Right ventricle myocardium inferior (tissue), 1 donor: Measurements from ENCODE around the gene LMF2. TPM values are rescaled to one million over a fixed set of nuclear protein-coding genes. Genes with fewer than 3 reads are reported as not detected.
"Not testable (repeated sequence)": the region's sequence is repeated elsewhere in the genome, so short reads cannot be mapped to it uniquely, and the experiment has no call there.

Source experiments
- ATAC-seq: fragments of 200-7000 bp; cut with Tn5 transposase; one replicate; pipeline ENCODE4 v1.9.1; 2020; ENCODE audit warnings: mild to moderate bottlenecking, moderate library complexity
- DNase-seq: peaks from one replicate; pipeline ENCODE4 v3.0.0; 2021; ENCODE audit errors: missing footprints
- intact Hi-C: fragments of 100-400 bp; cut with DNase I; formaldehyde crosslinking; loops from one replicate; pipeline ENCODE4 v1.11.0; 2022
- total RNA-seq: library from RNA; stranded (reverse); fragmentation: NEBNext Ultra II Directional; extraction: Animal tissue kit (Norgen Biotek cat#: 25700); gene quantifications from one replicate; pipeline ENCODE4 v1.2.1, GENCODE V29; 2021
- donor health status: DM: no; HTN: yes; CAD: no; lungs with severe emphysema.

The LMF2 gene
- total RNA-seq, 1 donor from 2014 or later: 24.9 TPM

DNA sequence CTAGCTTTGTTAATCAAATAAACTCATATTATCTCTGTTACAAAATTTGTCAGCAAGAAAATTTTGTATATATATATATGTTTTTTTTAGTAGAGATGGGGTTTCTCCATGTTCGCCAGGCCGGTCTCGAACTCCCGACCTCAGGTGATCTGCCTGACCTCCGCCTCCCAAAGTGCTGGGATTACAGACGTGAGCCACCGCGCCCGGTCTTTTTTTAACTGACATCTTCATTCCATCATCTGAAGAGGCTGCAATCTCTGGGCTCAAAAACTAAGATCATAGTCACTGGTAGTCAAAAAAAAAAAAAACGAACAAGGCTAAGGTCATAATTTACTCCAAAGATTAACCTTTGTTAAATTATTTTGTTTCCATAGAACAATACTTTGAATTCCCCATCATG is 32.9 kb upstream of the LMF2 start:
- DNase-seq: no peak
- ATAC-seq: no peak
- intact Hi-C loops: loop anchor here (5.0 kb wide), 1 partner anchor 82 kb away; no protein-coding TSS in a partner anchor

DNA sequence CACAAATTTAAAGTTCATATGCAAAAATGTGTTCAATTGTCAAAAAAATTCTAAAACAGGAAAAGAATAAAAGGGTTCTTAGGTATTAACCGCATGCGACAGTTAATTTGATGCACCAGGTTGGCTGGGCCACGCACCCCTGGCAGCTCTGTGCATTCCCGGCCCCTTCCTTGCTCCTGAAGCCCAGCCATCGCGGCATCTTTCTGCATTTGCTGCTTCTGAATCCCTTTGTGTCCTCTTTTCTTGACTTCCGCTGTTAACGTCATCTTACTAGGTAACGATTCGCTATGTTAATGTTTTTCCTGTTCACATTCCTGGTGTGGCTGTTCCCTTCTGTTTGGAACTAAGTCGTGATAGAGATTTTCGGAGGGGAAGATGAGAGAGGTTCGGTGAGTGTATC is 30.3 kb upstream of the LMF2 start:
- intact Hi-C loops: no loop called here
- DNase-seq: peak; percentile 52
- ATAC-seq: no peak

DNA sequence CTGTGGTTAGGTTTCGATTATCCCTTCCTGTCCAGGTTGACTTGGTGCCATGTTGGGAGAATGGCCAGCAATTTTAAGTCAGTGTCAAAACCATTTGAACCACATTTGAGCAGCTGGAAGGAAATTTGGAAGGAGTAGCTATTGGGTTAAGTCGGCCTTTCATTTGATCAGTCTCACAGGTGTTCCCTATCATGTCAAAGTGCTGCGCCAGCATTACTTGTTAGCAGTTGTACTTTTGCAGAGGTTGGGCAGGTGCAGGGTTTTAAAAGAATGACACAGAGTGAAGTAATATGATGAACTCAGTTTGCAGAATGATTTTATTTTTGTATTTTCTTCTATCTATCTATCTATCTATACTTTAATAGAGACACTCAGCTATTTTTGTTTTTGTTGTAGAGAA is 28.7 kb upstream of the LMF2 start:
- no peak for DNase-seq
- intact Hi-C loops: no loop called here
- no peak for ATAC-seq

DNA sequence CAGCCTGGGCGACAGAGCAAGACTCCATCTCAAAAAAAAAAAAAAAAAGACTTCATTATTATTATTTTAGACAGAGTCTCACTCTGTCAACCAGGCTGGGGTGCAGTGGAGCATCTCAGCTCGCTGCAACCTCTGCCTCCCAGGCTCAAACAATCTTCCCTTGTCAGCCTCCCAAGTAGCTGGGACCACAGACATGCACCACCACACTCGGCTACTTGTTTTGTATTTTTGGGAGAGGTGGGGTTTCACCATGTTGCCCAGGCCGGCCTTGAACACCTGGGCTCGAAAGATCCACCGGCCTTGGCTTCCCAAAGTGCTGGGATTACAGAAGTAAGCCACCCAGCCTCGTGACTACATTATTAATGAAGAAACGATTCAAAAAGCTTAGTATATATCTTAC is 27.6 kb upstream of the LMF2 start:
- no peak for ATAC-seq
- DNase-seq: no peak
- intact Hi-C loops: no loop called here

DNA sequence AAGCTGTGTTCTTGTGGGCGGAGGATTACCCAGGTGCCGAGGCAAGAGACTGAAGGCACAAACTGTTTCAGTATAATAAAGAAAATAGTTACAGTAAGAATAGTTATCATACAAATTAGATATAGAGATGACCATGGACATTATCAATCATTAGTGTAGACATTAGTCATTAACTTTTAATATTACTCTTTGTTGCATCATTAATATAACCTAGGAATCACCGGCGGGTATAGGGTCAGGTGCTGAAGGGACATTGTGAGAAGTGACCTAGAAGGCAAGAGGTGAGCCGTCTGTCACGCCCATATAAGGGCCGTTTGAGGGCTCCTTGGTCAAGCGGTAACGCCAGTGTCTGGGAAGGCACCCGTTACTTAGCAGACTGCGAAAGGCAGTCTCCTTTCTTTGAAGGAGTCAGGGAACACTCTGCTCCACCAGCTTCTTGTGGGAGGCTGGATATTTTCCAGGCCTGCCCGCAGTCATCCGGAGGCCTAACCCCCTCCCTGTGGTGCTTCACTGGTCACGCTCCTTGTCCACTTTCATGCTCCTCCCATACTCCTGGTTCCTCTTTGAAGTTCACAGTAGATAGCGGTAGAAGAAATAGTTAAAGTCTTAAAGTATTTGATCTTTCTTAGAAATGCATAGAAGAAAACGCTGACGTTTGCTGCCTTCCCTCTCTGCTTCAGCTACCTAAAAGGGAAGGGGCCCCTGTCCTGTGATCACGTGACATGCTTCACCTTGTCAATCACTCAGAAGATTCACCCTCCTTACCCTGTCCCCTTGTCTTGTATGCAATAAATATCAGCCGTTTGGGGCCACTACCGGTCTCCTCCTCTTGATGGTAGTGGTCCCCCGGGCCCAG is 26.6 kb upstream of the LMF2 start:
- ATAC-seq, intact Hi-C loops: not testable (repeated sequence)
- DNase-seq: peak; percentile 61

DNA sequence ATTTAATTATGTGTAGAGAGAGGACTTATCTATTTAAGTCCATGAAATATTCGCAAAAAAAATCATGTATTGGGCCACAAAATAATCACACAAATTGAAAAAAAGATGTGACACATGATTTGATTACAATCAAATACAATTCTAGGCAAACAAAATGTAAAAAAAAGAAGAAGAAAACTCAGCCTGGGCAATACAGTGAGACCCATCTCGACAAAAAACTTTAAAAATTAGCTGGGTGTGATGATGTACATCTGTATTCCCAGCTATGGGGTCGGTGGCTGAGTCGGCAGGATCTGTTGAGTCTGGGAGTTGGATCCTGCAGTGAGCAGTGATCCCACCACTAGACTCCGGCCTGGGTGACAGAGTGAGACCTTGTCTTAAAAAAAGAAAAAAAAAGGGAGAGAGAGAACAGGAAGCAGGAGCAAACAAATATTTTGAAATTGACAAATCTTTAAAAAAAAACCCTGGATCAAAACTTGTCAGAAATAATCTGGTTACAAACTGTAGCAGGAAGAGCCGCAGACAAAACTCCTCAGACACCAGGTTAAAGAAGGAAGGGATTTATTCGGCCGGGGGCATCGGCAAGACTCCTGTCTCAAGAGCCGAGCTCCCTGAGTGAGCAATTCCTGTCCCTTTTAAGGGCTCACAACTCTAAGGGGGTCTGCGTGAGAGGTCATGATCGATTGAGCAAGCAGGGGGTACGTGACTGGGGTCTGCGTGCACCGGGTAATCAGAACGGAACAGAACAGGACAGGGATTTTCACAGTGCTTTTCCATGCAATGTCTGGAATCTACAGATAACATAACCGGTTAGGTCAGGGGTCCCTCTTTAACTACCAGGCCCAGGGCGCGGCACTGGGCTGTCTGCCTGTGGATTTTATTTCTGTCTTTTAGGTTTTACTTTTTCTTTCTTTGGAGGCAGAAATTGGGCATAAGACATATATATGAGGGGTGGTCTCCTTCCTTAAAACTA is 25.6 kb upstream of the LMF2 start:
- DNase-seq: peak; percentile 33
- no peak for ATAC-seq
- intact Hi-C loops: no loop called here

DNA sequence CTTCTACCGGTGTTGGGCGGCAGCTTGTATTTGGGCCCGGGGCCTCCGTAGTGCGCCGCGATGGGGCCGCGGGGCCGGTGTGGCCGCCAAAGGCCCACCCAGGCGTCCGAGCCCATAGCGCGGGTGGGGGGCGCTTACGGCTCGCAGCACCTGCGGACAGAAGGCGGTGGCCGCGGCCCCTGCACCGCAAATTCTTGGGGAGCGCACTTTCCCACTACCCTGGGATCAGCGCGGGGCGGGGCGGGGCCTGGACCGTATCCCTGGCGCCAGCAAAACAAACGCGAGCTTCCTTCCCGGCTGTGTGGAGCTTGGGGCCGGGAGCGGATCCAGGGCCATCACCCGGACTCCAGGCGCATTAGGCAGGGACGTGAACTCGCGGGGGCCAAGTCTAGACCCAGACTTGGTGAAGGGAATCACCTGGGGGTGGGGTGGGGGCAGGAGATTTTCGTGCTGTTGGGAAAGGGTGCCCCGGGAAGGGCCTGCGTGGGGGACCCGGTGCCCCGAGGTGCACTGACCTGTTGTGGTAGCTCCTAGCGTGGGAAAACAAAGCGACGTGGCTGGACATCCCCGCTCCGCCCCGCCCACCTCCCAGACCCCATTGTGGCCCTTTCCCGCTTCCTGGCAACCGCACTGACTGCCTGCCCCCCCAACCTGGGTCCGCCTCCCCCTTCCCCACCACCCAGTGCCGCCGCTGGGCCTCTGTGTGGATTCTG is 24.6 kb upstream of the LMF2 start:
- intact Hi-C loops: no loop called here
- ATAC-seq (peak; percentile 56), DNase-seq (peak; percentile 91)

DNA sequence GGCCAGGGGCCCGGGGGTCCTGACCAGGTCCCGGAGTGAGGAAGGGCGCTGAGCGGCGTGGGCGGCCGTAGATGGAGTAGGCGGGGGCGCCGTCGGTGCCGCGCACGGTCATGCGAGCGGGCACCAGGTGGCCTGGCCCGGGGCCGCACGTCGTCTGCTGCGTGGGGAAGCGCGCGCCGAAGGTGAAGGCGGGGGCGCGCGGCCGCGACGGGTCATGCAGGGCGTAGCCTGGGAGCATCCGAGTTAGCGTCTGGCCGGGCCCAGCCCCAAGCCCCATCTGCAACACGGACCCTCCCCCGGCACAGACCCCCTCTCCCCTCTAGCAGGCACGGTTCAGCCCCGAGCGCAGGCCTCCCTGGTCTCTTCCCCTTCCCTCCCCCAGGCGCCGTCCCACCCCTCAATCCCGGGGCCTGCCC is 24.1 kb upstream of the LMF2 start:
- intact Hi-C loops: no loop called here
- ATAC-seq (peak; percentile 18), DNase-seq (peak; percentile 92)

DNA sequence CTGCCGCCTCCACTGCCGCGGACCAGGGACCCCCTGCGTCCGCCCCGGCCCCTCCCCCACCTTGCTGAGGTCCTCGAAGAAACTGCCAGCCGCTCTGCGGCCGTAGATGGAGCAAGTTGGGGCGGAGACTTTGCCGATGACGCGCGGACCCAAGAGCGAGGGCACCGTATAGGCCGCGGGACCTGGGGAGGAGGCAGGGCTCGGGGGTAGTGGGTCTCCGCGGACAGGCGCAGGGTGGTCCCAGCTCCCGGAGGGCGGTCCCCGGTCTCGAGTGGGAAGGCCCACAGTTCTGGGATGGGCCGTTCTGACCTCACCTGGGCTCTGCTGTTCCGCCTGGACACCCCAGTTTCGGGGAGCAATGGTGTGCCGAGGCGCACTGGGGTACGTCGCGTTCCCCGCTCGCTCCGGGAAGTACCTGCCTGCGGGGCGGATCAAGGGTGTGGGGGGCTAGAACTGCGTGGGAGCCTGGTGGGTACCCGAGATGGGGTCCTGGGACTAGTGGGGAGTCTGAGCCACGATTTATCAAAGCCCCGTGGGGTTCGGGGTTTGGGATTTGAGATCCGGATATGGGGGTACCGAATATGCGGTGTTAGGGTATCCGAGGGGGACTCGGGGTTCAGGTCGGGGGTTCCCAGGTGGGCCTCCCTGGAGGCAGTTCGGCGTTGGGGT is 23.5 kb upstream of the LMF2 start:
- DNase-seq (peak; percentile 96), ATAC-seq (peak; percentile 51)
- intact Hi-C loops: no loop called here

DNA sequence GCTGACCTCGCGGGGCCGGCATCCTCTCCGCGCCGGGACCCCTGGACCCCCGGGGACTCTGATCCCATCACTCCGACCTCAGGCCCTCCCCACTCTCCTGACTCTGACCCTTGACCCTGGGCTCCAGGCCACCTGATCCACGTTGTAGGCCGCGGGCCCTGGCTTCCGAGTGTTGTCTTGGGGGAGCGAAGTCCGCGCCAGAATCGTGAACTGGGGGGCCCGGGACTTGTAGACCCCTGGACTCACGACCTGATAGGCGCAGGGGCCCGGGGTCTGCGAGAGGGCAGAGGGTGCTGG is 23.0 kb upstream of the LMF2 start:
- intact Hi-C loops: no loop called here
- DNase-seq (no peak), ATAC-seq (no peak)

DNA sequence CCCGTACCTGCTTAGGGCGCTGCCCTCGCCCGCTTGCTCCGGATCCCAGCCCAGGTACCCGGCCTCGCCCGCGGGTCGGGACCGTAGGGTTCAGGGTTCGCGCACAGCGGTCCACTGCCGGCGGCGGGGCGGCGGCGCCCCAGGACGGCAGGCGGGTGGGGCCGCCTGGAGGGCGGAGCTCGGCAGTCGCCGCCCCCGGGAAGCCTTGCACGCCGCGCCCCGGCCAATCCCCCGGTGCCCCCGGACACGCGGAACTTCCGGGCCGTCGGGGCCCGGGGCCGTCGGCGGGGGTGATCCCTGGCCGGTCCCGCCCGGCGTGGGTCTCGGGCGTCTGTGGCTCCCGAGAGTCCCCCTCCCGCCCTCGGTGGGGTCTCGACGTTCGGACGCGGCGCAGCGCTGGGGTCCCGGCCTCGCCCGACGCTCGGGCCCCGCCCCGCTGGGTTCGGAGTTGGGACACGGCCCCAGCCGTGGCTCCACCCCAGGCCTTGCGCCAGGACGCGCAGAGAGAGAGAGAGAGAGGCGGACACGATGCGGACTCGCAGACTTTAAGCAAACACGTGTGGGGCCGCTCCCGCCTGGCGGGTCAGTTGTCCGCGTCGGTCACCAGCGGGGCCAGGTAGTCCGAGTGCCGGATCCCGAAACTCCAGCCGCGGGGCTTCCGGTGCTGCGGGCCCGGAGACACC is 22.5 kb upstream of the LMF2 start, which contains the start of gene TYMP:
Gene TYMP (minus strand): TSS at position 116 of the 683 bp plus-strand sequence. CDS start 303 bp downstream, outside the sequence.
- peak; percentile 55 for ATAC-seq
- intact Hi-C loops: loop anchor here (5.0 kb wide), 1 partner anchor 92 kb away; no protein-coding TSS in a partner anchor
- peak; percentile 96 for DNase-seq

DNA sequence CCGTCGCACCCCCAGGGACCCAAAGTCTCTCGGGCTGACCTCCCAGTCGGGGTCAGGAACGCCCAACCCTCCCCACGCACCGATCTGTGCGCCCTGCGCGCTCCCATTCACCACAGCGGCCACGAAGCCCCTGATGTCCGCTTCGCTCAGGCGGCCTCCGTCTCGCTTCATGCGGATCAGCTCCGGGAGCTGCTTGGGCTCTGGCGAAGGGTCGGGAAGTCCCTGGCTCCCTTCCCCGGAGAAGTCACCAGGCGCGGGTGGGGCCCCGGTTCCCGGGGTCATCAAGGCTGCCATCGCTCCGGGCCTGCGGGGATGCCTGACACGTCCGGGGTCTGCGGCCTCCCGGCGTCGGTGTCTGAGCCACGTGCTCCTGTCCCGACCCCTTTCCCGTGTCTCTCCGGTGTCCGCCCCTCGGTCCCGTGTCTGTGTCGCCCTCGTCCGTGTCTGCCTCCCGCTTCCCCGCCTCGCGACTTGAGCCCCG is 22.0 kb upstream of the LMF2 start:
- ATAC-seq (no peak), DNase-seq (peak; percentile 83)
- intact Hi-C loops: loop anchor here (5.0 kb wide), 1 partner anchor 93 kb away; no protein-coding TSS in a partner anchor

DNA sequence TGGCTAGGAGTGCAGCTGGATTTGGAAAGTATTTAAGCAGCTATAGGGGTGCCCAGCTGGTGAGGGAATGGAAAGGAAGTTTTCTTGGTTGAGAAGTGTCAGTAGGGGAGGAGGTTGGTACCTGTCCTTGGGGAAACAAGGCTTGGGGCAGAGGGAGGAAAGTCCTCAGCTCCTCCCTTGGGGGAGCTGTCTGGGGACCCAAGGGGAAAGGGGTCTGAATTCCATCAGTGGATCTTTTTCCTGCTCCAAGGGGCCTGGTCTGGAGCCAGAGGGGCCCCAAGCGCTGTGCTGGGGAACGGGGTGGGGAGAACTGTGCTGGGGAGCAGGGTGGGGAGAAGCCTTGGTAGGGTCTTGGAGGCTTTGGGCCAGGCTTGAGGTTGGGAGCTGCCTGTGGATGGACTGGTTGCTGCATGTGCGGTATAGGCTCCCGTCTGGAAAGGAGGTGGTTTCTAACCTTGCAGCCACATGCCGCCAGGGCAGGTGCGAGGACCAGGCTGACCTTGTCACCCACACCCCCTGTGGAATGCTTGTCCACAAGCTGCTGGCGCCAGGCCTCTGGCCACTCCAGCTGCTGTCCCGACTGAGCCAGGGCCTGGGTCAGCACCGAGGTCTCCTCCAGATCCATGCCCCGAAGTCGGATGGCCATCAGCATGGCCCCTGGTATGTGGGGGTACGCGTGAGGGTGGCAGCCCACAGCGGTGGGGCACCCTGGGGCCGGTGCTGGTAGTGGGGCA is 21.3 kb upstream of the LMF2 start:
- ATAC-seq: no peak
- intact Hi-C loops: loop anchor here (5.0 kb wide), 1 partner anchor 93 kb away; no protein-coding TSS in a partner anchor
- peak; percentile 73 for DNase-seq

DNA sequence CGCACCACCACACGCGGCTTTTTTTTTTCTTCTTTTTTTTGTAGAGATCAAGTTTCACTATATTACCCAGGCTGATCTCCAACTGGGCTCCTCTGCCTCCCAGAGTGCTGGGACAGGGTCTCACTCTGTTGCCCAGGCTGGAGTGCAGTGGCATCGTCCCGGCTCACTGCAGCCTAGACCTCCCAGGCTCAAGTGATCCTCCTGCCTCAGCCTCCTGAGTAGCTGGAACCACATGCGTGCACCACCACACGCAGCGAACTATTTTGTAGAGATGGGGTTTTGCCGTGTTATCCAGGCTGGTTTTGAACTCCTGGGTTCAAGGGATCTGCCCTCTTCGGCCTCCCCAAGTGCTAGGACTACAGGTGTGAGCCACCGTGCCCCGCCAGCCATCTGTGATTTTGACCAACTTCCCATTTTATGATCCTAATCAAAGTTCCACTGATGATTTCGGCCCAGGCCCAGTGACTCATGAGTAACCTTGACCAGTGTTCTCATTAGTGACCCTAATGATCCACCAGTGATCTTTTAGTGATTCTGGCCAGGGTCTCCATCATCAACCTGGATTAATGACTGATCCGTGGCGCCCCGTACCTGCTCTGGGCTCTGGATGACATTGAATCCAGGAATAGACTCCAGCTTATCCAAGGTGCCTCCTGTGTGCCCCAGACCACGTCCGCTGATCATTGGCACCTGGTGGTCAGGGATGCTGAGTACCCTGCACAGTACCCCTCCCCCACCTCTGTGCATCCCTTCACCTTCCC is 20.6 kb upstream of the LMF2 start:
- DNase-seq (peak; percentile 65), ATAC-seq (no peak)
- intact Hi-C loops: loop anchor here (5.0 kb wide), 1 partner anchor 94 kb away; no protein-coding TSS in a partner anchor

DNA sequence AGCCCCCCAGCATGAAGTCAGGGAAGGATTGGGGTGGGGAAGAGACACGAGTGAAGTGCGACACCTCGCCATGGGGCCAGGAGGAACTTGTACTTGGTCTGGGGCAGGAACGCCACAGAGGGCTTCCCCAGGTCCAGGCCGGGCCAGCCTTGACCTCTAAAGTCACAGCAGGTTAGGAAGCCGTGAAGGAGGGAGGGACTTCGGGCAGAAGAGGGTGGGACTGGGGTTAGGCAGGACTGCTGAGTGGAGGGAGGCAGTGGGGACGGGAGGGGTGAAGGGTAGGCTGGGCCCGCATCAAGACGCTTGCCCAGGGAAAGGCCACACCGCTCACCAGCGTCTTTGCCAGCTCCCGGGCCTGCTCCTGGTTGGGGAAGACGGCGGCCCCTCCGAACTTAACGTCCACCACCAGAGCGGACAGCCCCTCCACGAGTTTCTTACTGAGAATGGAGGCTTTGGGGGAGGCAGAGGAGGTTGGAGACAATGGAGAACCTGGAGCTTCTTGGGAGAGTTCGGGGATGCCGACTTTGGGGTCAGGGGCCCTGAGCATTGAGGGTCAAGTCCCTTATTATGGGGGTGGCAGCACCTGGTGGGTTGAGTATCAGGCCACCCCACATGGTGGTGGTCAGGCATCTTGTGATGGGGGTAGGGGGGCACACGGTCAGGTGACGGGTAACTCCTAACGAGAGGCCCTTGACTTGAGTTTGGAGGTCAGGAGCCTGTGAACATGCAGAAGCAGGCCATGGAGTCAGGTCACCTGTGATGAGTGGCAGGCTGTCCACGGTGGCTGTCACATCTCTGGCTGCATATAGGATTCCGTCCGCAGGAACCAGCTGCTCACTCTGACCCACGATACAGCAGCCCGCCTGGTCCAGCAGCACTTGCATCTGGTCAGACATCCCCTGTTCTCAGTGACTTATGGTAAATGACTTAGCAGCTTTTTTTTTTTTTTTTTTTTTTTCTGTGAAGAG is 19.6 kb upstream of the LMF2 start:
- ATAC-seq: peak; percentile 11
- peak; percentile 83 for DNase-seq
- intact Hi-C loops: loop anchor here (5.0 kb wide), 1 partner anchor 95 kb away; no protein-coding TSS in a partner anchor
